HepG2 (cell line): Measurements from ENCODE around the gene PTPMT1. TPM values are rescaled to one million over a fixed set of nuclear protein-coding genes. Genes with fewer than 3 reads are reported as not detected.

Experiments used
- ATM ChIP-seq: fragments of 450-650 bp; IDR thresholded peaks from 2 replicates; pipeline ENCODE4 v1.7.1; 2017; ENCODE audit warnings: mild to moderate bottlenecking, borderline replicate concordance
- BCL3 ChIP-seq: sonication (generic); formaldehyde crosslinking; IDR thresholded peaks from 2 replicates; pipeline ENCODE4 v1.5.1; 2020; ENCODE audit warnings: mild to moderate bottlenecking, missing genetic modification reagents, moderate library complexity
- CBX1 ChIP-seq: IDR thresholded peaks from one replicate; pipeline ENCODE4 v1.6.1; 2016; ENCODE audit warnings: antibody characterized with exemption, low read depth
- FOXK1 ChIP-seq: sonication (generic); formaldehyde crosslinking; IDR thresholded peaks from 2 replicates; pipeline ENCODE4 v1.4.0; 2020; ENCODE audit warnings: low read depth, missing genetic modification reagents, borderline replicate concordance
- KDM1A ChIP-seq: IDR thresholded peaks from 2 replicates; pipeline ENCODE4 v1.6.1; 2016; ENCODE audit warnings: missing compliant biosample characterization
- KLF12 ChIP-seq: sonication (generic); formaldehyde crosslinking; IDR thresholded peaks from 2 replicates; pipeline ENCODE4 v1.4.0; 2020; ENCODE audit warnings: missing genetic modification reagents, borderline replicate concordance
- LRRFIP1 ChIP-seq: sonication (generic); formaldehyde crosslinking; conservative IDR thresholded peaks from 2 replicates; pipeline ENCODE4 v1.4.0; 2020; ENCODE audit warnings: missing genetic modification reagents
- MAX ChIP-seq: IDR thresholded peaks from 2 replicates; pipeline ENCODE4 v1.6.1; 2012; ENCODE audit warnings: inconsistent platforms
- NFE2L1 ChIP-seq: sonication (generic); formaldehyde crosslinking; IDR thresholded peaks from 2 replicates; pipeline ENCODE4 v1.4.0; 2020; ENCODE audit warnings: missing genetic modification reagents, mild to moderate bottlenecking, borderline replicate concordance
- NFIC ChIP-seq: IDR thresholded peaks from 2 replicates; pipeline ENCODE4 v1.6.1; 2012; ENCODE audit warnings: mild to moderate bottlenecking, low read length, inconsistent platforms
- RAD21 ChIP-seq: fragments of 450-650 bp; formaldehyde crosslinking; IDR thresholded peaks from 2 replicates; pipeline ENCODE4 v1.5.0; 2020; ENCODE audit warnings: mild to moderate bottlenecking
- RBFOX2 ChIP-seq: fragments of 200-400 bp; formaldehyde crosslinking; IDR thresholded peaks from 2 replicates; pipeline ENCODE4 v1.6.1; 2017; ENCODE audit warnings: low read depth, mild to moderate bottlenecking, low read length
- RBM39 ChIP-seq: fragments of 200-400 bp; formaldehyde crosslinking; IDR thresholded peaks from one replicate; pipeline ENCODE4 v1.6.1; 2018; ENCODE audit warnings: antibody characterized with exemption, mild to moderate bottlenecking, low read depth, low read length; ENCODE audit not compliant: poor library complexity, severe bottlenecking
- SAP130 ChIP-seq: IDR thresholded peaks from 2 replicates; pipeline ENCODE4 v1.6.1; 2016; ENCODE audit warnings: low read depth
- SMAD3 ChIP-seq: sonication (generic); formaldehyde crosslinking; IDR thresholded peaks from 2 replicates; pipeline ENCODE4 v1.4.0; 2020; ENCODE audit warnings: missing genetic modification reagents
- SPEN ChIP-seq: sonication (generic); formaldehyde crosslinking; IDR thresholded peaks from 2 replicates; pipeline ENCODE4 v1.5.1; 2020; ENCODE audit warnings: low read depth, mild to moderate bottlenecking, missing genetic modification reagents
- SRSF4 ChIP-seq: fragments of 200-400 bp; formaldehyde crosslinking; IDR thresholded peaks from one replicate; pipeline ENCODE4 v1.6.1; 2018; ENCODE audit warnings: mild to moderate bottlenecking, low read depth, low read length, moderate library complexity; ENCODE audit not compliant: poor library complexity, severe bottlenecking
- TAF1 ChIP-seq: sonication (generic); formaldehyde crosslinking; IDR thresholded peaks from 2 replicates; pipeline ENCODE4 v1.4.0; 2020; ENCODE audit warnings: missing genetic modification reagents
- TRIM24 ChIP-seq: sonication (generic); formaldehyde crosslinking; IDR thresholded peaks from 2 replicates; pipeline ENCODE4 v1.8.0; 2022; ENCODE audit warnings: mild to moderate bottlenecking, missing genetic modification reagents
- YEATS4 ChIP-seq: sonication (generic); formaldehyde crosslinking; IDR thresholded peaks from 2 replicates; pipeline ENCODE4 v1.4.0; 2020; ENCODE audit warnings: missing genetic modification reagents, borderline replicate concordance
- ZNF101 ChIP-seq: sonication (generic); formaldehyde crosslinking; IDR thresholded peaks from 2 replicates; pipeline ENCODE4 v1.4.0; 2020; ENCODE audit warnings: mild to moderate bottlenecking, low read depth, missing genetic modification reagents, borderline replicate concordance
- ZNF180 ChIP-seq: sonication (generic); formaldehyde crosslinking; IDR thresholded peaks from 2 replicates; pipeline ENCODE4 v1.4.0; 2020; ENCODE audit warnings: low read depth, missing genetic modification reagents, borderline replicate concordance
- ZNF326 ChIP-seq: sonication (generic); formaldehyde crosslinking; IDR thresholded peaks from 2 replicates; pipeline ENCODE4 v1.4.0; 2020; ENCODE audit warnings: missing genetic modification reagents, borderline replicate concordance
- ZNF383 ChIP-seq: sonication (generic); formaldehyde crosslinking; IDR thresholded peaks from 2 replicates; pipeline ENCODE4 v1.4.0; 2020; ENCODE audit warnings: missing genetic modification reagents, mild to moderate bottlenecking, borderline replicate concordance
- ZNF431 ChIP-seq: sonication (generic); formaldehyde crosslinking; IDR thresholded peaks from 2 replicates; pipeline ENCODE4 v1.9.0; 2022; ENCODE audit warnings: missing genetic modification reagents, low read depth, mild to moderate bottlenecking, borderline replicate concordance
- ZNF564 ChIP-seq: sonication (generic); formaldehyde crosslinking; IDR thresholded peaks from 2 replicates; pipeline ENCODE4 v1.8.1; 2023; ENCODE audit warnings: mild to moderate bottlenecking, missing genetic modification reagents
- polyA plus RNA-seq, 8 experiments: library from polyadenylated mRNA; depleted of rRNA in 3 of 8; stranded (reverse) in 7 of 8; unstranded in 1 of 8; fragments of >200 nt; fragmentation: Illumina TruSeq in 4 of 8; extraction: Trizol in 4 of 8; gene quantifications; 2 replicates each; pipeline versions ENCODE4 v1.2.1 to v1.2.3, GENCODE V29; 2011 to 2016; ENCODE audit warnings: low read depth in 4 of 8, missing spikeins in 1 of 8, mixed read lengths in 1 of 8; ENCODE audit not compliant: insufficient read depth in 1 of 8
- total RNA-seq, 5 experiments: library from RNA; depleted of rRNA; stranded (reverse); fragments of >200 nt; fragmentation: Illumina TruSeq; extraction: Trizol; gene quantifications; 2 replicates each; pipeline ENCODE4 v1.2.3, GENCODE V29; 2016; ENCODE audit warnings: low read depth in 1 of 5
- TF ChIP-seq, protein P1 (sequence below): IDR thresholded peaks from 2 replicates; pipeline ENCODE4 v1.6.1; 2016; ENCODE audit warnings: missing biosample characterization, missing genetic modification reagents, low read depth

PTPMT1 gene
- total and polyA plus RNA-seq, 2 of the 13 experiments (the other 11 are each of a cell fraction or from before 2014, with no cell fraction given), result 55.6 to 129 TPM

- TF ChIP-seq, protein P1, sequence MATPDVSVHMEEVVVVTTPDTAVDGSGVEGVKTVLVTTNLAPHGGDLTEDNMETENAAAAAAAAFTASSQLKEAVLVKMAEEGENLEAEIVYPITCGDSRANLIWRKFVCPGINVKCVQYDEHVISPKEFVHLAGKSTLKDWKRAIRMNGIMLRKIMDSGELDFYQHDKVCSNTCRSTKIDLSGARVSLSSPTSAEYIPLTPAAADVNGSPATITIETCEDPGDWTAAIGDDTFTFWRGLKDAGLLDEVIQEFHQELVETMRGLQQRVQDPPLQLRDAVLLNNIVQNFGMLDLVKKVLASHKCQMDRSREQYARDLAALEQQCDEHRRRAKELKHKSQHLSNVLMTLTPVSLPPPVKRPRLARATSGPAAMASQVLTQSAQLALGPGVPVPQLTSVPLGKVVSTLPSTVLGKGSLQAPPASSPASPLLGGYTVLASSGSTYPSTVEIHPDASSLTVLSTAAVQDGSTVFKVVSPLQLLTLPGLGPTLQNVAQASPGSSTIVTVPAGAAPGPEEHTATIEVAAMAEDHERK, result no peak
- TF ChIP-seq ZNF383 (CRISPR knock-in tag) (no peak), TRIM24 (CRISPR knock-in tag) (no peak), FOXK1 (CRISPR knock-in tag) (no peak), MAX (no peak), SMAD3 (CRISPR knock-in tag) (no peak), SPEN (CRISPR knock-in tag) (0 out of 2 replicates have a peak, but pooled peaks have one; percentile 8), KDM1A (no peak), ZNF180 (CRISPR knock-in tag) (no peak), RBM39 (peak; percentile 20), ZNF431 (CRISPR knock-in tag) (no peak), LRRFIP1 (CRISPR knock-in tag) (no peak), BCL3 (no peak), TAF1 (CRISPR knock-in tag) (no peak), RBFOX2 (no peak), SRSF4 (no peak), CBX1 (no peak), ZNF326 (CRISPR knock-in tag) (no peak), NFE2L1 (CRISPR knock-in tag) (no peak), NFIC (no peak), SAP130 (CRISPR knock-in tag) (no peak), ATM (no peak), ZNF101 (no peak), YEATS4 (no peak), ZNF564 (CRISPR knock-in tag) (no peak), KLF12 (CRISPR knock-in tag) (no peak), RAD21 (CRISPR knock-in tag) (no peak)
These were observed 825 bp downstream of the PTPMT1 start (continued) for GRCh38 chr11:47566149-47566698.
